ENCODE results near the gene SERAC1. TPM values are rescaled to one million over a fixed set of nuclear protein-coding genes. Genes with fewer than 3 reads are reported as not detected.

Gene SERAC1
- polyA plus RNA-seq, 1 donor (not counting 4 experiments of a cell fraction or from before 2014, with no cell fraction given) = 10.1 TPM

- Histone ChIP-seq H3K4me2 (ENCODE audit: control insufficient read depth, extremely low read depth, insufficient read depth, low read depth, low read length) (no peak overlapping the region), H3K9me3 (ENCODE audit: control insufficient read depth, low read depth, low read length) (no peaks in the 10 kb centered on the region), H4K20me1 (ENCODE audit: control insufficient read depth, extremely low read depth, insufficient read depth, low read length) (no peaks in the 10 kb centered on the region), H3K4me3 (ENCODE audit: control insufficient read depth in 2 of 3, extremely low read depth in 1 of 3, insufficient read depth in 2 of 3, low read depth in 1 of 3, low read length in 3 of 3) (no peak overlapping the region), H3K36me3 (ENCODE audit: control insufficient read depth in 2 of 2, extremely low read depth in 1 of 2, insufficient read depth in 2 of 2, low read length in 2 of 2) (peaks cover 2 to 8% of the 10 kb centered on the region in 2 experiments), H2AFZ (ENCODE audit: control insufficient read depth, low read length) (no peak overlapping the region), H3K27me3 (ENCODE audit: control insufficient read depth, extremely low read depth, insufficient read depth, low read length) (no peaks in the 10 kb centered on the region), H3K9ac (ENCODE audit: control insufficient read depth, extremely low read depth, insufficient read depth, low read length) (no peak overlapping the region), H3K79me2 (ENCODE audit: control insufficient read depth, insufficient read depth, low read length) (no peaks in the 10 kb centered on the region), H3K27ac (ENCODE audit: control insufficient read depth, insufficient read depth, low read length) (no peak overlapping the region), H3K4me1 (ENCODE audit: control insufficient read depth, extremely low read depth, insufficient read depth, low read length) (peaks cover 5% of the 10 kb centered on the region), H3K9me1 (ENCODE audit: control insufficient read depth, extremely low read depth, insufficient read depth, low read length) (no peaks in the 10 kb centered on the region)
- dilution Hi-C loops (cut with MboI; ENCODE audit: extremely low pct_ligation_motif_present, low sequenced_read_pairs) = no loop called here
- DNase-seq (ENCODE audit: low read depth, low spot score) (no peak), FAIRE-seq (no peak)
- TF ChIP-seq CTCF (optimal IDR thresholded peaks at IDR 0.05 in 1 of 3, IDR thresholded peaks at IDR 0.05 in 1 of 3, conservative IDR thresholded peaks at IDR 0.05 in 1 of 3; ENCODE audit: extremely low read depth in 1 of 3, insufficient read depth in 2 of 3, low read length in 3 of 3) (no peak), EZH2 (IDR thresholded peaks at IDR 0.05; ENCODE audit: low read length) (no peak)
Measured at GRCh38 chr6:158118886-158119285, 49.2 kb downstream of the SERAC1 start.

- FAIRE-seq (no peak), DNase-seq (ENCODE audit: low read depth, low spot score) (no peak)
- Histone ChIP-seq H3K4me1 (ENCODE audit: control insufficient read depth, extremely low read depth, insufficient read depth, low read length) (no peaks in the 10 kb centered on the region), H3K9ac (ENCODE audit: control insufficient read depth, extremely low read depth, insufficient read depth, low read length) (no peak overlapping the region), H2AFZ (ENCODE audit: control insufficient read depth, low read length) (no peak overlapping the region), H4K20me1 (ENCODE audit: control insufficient read depth, extremely low read depth, insufficient read depth, low read length) (no peaks in the 10 kb centered on the region), H3K79me2 (ENCODE audit: control insufficient read depth, insufficient read depth, low read length) (no peaks in the 10 kb centered on the region), H3K27me3 (ENCODE audit: control insufficient read depth, extremely low read depth, insufficient read depth, low read length) (no peaks in the 10 kb centered on the region), H3K27ac (ENCODE audit: control insufficient read depth, insufficient read depth, low read length) (no peak overlapping the region), H3K4me2 (ENCODE audit: control insufficient read depth, extremely low read depth, insufficient read depth, low read depth, low read length) (no peak overlapping the region), H3K36me3 (ENCODE audit: control insufficient read depth in 2 of 2, extremely low read depth in 1 of 2, insufficient read depth in 2 of 2, low read length in 2 of 2) (peaks cover 5 to 14% of the 10 kb centered on the region in 2 experiments), H3K4me3 (ENCODE audit: control insufficient read depth in 2 of 3, extremely low read depth in 1 of 3, insufficient read depth in 2 of 3, low read depth in 1 of 3, low read length in 3 of 3) (no peak overlapping the region), H3K9me3 (ENCODE audit: control insufficient read depth, low read depth, low read length) (no peaks in the 10 kb centered on the region), H3K9me1 (ENCODE audit: control insufficient read depth, extremely low read depth, insufficient read depth, low read length) (no peaks in the 10 kb centered on the region)
- dilution Hi-C loops (cut with MboI; ENCODE audit: extremely low pct_ligation_motif_present, low sequenced_read_pairs) = no loop called here
- TF ChIP-seq CTCF (optimal IDR thresholded peaks at IDR 0.05 in 1 of 3, IDR thresholded peaks at IDR 0.05 in 1 of 3, conservative IDR thresholded peaks at IDR 0.05 in 1 of 3; ENCODE audit: extremely low read depth in 1 of 3, insufficient read depth in 2 of 3, low read length in 3 of 3) (no peak), EZH2 (IDR thresholded peaks at IDR 0.05; ENCODE audit: low read length) (no peak)
Measured at GRCh38 chr6:158115508-158115907, 52.6 kb downstream of the SERAC1 start.
